HepG2 (cell line): ENCODE measurements around the gene SGCE. TPM values are rescaled to one million over a fixed set of nuclear protein-coding genes. Genes with fewer than 3 reads are reported as not detected.

ENCODE experiments used
- ELF3 ChIP-seq: IDR thresholded peaks from 2 replicates; pipeline ENCODE4 v1.6.1; 2016; ENCODE audit warnings: missing genetic modification reagents, missing compliant biosample characterization
- FOXO4 ChIP-seq: sonication (generic); formaldehyde crosslinking; conservative IDR thresholded peaks from 2 replicates; pipeline ENCODE4 v1.8.1; 2023; ENCODE audit warnings: missing genetic modification reagents
- MLX ChIP-seq: IDR thresholded peaks from 2 replicates; pipeline ENCODE4 v1.6.1; 2016
- NCOA2 ChIP-seq: sonication (generic); formaldehyde crosslinking; IDR thresholded peaks from 2 replicates; pipeline ENCODE4 v1.8.0; 2022; ENCODE audit warnings: inconsistent platforms
- NFE2L2 ChIP-seq: fragments of 150-350 bp; IDR thresholded peaks from 2 replicates; pipeline ENCODE4 v1.6.1; 2014; ENCODE audit warnings: low read length
- SAFB2 ChIP-seq: sonication (generic); formaldehyde crosslinking; IDR thresholded peaks from 2 replicates; pipeline ENCODE4 v1.5.1; 2020; ENCODE audit warnings: missing genetic modification reagents, low read depth, mild to moderate bottlenecking, borderline replicate concordance
- SIN3A ChIP-seq: IDR thresholded peaks from 2 replicates; pipeline ENCODE4 v1.6.1; 2011; ENCODE audit warnings: low read depth, mild to moderate bottlenecking, control low read depth, low read length, borderline replicate concordance
- SP4 ChIP-seq: sonication (generic); formaldehyde crosslinking; IDR thresholded peaks from 2 replicates; pipeline ENCODE4 v1.8.1; 2023; ENCODE audit warnings: mild to moderate bottlenecking, missing genetic modification reagents
- SSRP1 ChIP-seq: IDR thresholded peaks from 2 replicates; pipeline ENCODE4 v1.6.1; 2016; ENCODE audit warnings: control low read depth
- UBTF ChIP-seq: sonication (generic); formaldehyde crosslinking; IDR thresholded peaks from 2 replicates; pipeline ENCODE4 v1.4.0; 2020; ENCODE audit warnings: mild to moderate bottlenecking, missing genetic modification reagents
- ZFP62 ChIP-seq: sonication (generic); formaldehyde crosslinking; IDR thresholded peaks from 2 replicates; pipeline ENCODE4 v1.4.0; 2020; ENCODE audit warnings: missing genetic modification reagents
- ZFYVE20 ChIP-seq: sonication (generic); formaldehyde crosslinking; IDR thresholded peaks from 2 replicates; pipeline ENCODE4 v1.8.0; 2023; ENCODE audit warnings: low read depth, mild to moderate bottlenecking, moderate library complexity, missing genetic modification reagents, borderline replicate concordance
- ZNF225 ChIP-seq: sonication (generic); formaldehyde crosslinking; IDR thresholded peaks from 2 replicates; pipeline ENCODE4 v1.4.0; 2020; ENCODE audit warnings: mild to moderate bottlenecking, missing genetic modification reagents
- ZNF431 ChIP-seq: sonication (generic); formaldehyde crosslinking; IDR thresholded peaks from 2 replicates; pipeline ENCODE4 v1.9.0; 2022; ENCODE audit warnings: missing genetic modification reagents, low read depth, mild to moderate bottlenecking, borderline replicate concordance
- ZNF501 ChIP-seq: sonication (generic); formaldehyde crosslinking; IDR thresholded peaks from 2 replicates; pipeline ENCODE4 v1.5.1; 2020; ENCODE audit warnings: mild to moderate bottlenecking, moderate library complexity, missing genetic modification reagents
- ZNF780A ChIP-seq: sonication (generic); formaldehyde crosslinking; IDR thresholded peaks from 2 replicates; pipeline ENCODE4 v1.8.0; 2022; ENCODE audit warnings: mild to moderate bottlenecking, missing genetic modification reagents, moderate library complexity
- polyA plus RNA-seq, 8 experiments: library from polyadenylated mRNA; depleted of rRNA in 3 of 8; stranded (reverse) in 7 of 8; unstranded in 1 of 8; fragments of >200 nt; fragmentation: Illumina TruSeq in 4 of 8; extraction: Trizol in 4 of 8; gene quantifications; 2 replicates each; pipeline versions ENCODE4 v1.2.1 to v1.2.3, GENCODE V29; 2011 to 2016; ENCODE audit warnings: low read depth in 4 of 8, missing spikeins in 1 of 8, mixed read lengths in 1 of 8; ENCODE audit not compliant: insufficient read depth in 1 of 8
- total RNA-seq, 5 experiments: library from RNA; depleted of rRNA; stranded (reverse); fragments of >200 nt; fragmentation: Illumina TruSeq; extraction: Trizol; gene quantifications; 2 replicates each; pipeline ENCODE4 v1.2.3, GENCODE V29; 2016; ENCODE audit warnings: low read depth in 1 of 5
- TF ChIP-seq, protein P1 (sequence below): sonication (generic); formaldehyde crosslinking; IDR thresholded peaks from 2 replicates; pipeline ENCODE4 v1.5.0; 2020; ENCODE audit warnings: mild to moderate bottlenecking, missing genetic modification reagents
- TF ChIP-seq, protein P2 (sequence below): sonication (generic); formaldehyde crosslinking; IDR thresholded peaks from 2 replicates; pipeline ENCODE4 v1.8.0; 2022; ENCODE audit warnings: mild to moderate bottlenecking, missing genetic modification reagents; ENCODE audit not compliant: insufficient replicate concordance
- TF ChIP-seq, protein P3 (sequence below): sonication (generic); formaldehyde crosslinking; IDR thresholded peaks from 2 replicates; pipeline ENCODE4 v1.4.0; 2020; ENCODE audit warnings: missing genetic modification reagents

SGCE gene
- total and polyA plus RNA-seq, 2 of the 13 experiments (the other 11 are each of a cell fraction or from before 2014, with no cell fraction given): 52.3 to 71.1 TPM

DNA sequence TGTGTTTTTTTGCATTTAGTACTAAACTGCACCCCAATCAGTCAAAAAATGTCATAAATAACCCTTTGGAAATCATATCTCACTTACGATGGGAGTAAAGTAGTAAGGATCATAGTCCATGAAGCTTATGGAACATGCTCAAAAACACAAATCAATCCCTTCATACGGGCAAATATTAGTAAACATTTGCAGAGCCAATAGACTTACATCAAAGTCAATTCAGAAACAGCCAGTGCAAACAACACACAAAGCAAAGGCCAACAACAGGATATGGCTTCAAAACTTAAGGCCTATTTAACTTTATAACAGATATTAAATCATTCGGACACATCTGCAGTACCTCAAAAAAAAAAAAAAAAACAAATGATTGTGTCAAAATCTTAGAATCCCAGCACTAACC lies 32.1 kb downstream of the SGCE start (continued):
- TF ChIP-seq MLX (CRISPR knock-in tag) (0 out of 2 replicates have a peak, but pooled peaks have one; percentile 65), ZFP62 (CRISPR knock-in tag) (no peak), SAFB2 (CRISPR knock-in tag) (no peak), ZNF780A (CRISPR knock-in tag) (no peak), FOXO4 (CRISPR knock-in tag) (no peak), ZNF501 (CRISPR knock-in tag) (no peak), SSRP1 (no peak), ZNF225 (no peak), ZFYVE20 (CRISPR knock-in tag) (no peak), ZNF431 (CRISPR knock-in tag) (no peak), NFE2L2 (no peak), SIN3A (no peak), ELF3 (CRISPR knock-in tag) (peak; percentile 86), SP4 (no peak), NCOA2 (CRISPR knock-in tag) (peak; percentile 97), UBTF (CRISPR knock-in tag) (no peak)
- TF ChIP-seq, protein P1, sequence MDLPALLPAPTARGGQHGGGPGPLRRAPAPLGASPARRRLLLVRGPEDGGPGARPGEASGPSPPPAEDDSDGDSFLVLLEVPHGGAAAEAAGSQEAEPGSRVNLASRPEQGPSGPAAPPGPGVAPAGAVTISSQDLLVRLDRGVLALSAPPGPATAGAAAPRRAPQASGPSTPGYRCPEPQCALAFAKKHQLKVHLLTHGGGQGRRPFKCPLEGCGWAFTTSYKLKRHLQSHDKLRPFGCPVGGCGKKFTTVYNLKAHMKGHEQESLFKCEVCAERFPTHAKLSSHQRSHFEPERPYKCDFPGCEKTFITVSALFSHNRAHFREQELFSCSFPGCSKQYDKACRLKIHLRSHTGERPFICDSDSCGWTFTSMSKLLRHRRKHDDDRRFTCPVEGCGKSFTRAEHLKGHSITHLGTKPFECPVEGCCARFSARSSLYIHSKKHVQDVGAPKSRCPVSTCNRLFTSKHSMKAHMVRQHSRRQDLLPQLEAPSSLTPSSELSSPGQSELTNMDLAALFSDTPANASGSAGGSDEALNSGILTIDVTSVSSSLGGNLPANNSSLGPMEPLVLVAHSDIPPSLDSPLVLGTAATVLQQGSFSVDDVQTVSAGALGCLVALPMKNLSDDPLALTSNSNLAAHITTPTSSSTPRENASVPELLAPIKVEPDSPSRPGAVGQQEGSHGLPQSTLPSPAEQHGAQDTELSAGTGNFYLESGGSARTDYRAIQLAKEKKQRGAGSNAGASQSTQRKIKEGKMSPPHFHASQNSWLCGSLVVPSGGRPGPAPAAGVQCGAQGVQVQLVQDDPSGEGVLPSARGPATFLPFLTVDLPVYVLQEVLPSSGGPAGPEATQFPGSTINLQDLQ (CRISPR knock-in tag): no peak
- TF ChIP-seq, protein P2, sequence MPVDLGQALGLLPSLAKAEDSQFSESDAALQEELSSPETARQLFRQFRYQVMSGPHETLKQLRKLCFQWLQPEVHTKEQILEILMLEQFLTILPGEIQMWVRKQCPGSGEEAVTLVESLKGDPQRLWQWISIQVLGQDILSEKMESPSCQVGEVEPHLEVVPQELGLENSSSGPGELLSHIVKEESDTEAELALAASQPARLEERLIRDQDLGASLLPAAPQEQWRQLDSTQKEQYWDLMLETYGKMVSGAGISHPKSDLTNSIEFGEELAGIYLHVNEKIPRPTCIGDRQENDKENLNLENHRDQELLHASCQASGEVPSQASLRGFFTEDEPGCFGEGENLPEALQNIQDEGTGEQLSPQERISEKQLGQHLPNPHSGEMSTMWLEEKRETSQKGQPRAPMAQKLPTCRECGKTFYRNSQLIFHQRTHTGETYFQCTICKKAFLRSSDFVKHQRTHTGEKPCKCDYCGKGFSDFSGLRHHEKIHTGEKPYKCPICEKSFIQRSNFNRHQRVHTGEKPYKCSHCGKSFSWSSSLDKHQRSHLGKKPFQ: no peak
- TF ChIP-seq, protein P3, sequence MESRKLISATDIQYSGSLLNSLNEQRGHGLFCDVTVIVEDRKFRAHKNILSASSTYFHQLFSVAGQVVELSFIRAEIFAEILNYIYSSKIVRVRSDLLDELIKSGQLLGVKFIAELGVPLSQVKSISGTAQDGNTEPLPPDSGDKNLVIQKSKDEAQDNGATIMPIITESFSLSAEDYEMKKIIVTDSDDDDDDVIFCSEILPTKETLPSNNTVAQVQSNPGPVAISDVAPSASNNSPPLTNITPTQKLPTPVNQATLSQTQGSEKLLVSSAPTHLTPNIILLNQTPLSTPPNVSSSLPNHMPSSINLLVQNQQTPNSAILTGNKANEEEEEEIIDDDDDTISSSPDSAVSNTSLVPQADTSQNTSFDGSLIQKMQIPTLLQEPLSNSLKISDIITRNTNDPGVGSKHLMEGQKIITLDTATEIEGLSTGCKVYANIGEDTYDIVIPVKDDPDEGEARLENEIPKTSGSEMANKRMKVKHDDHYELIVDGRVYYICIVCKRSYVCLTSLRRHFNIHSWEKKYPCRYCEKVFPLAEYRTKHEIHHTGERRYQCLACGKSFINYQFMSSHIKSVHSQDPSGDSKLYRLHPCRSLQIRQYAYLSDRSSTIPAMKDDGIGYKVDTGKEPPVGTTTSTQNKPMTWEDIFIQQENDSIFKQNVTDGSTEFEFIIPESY (CRISPR knock-in tag): no peak
